BLaER1 treated with 17β-estradiol and CSF1 and Interleukin-3, amounts not matched to agents 10 nM and 100 nM (cell line): Measurements from ENCODE around the gene SVEP1.

ENCODE experiments used
- H3K27ac ChIP-seq, 11 experiments: shearing (Covaris generic); formaldehyde crosslinking; 2 replicates each; pipeline ENCODE4 v1.8.1; 2022
- H3K27me3 ChIP-seq, 11 experiments: shearing (Covaris generic); formaldehyde crosslinking; 2 replicates each; pipeline ENCODE4 v1.8.1; 2022
- H3K36me3 ChIP-seq, 11 experiments: shearing (Covaris generic); formaldehyde crosslinking; 2 replicates each; pipeline ENCODE4 v1.8.1; 2022
- H3K4me1 ChIP-seq, 10 experiments: shearing (Covaris generic); formaldehyde crosslinking; 2 replicates each; pipeline ENCODE4 v1.8.1; 2022
- H3K4me2 ChIP-seq, 11 experiments: shearing (Covaris generic); formaldehyde crosslinking; 2 replicates each; pipeline ENCODE4 v1.8.1; 2022
- H3K4me3 ChIP-seq, 10 experiments: shearing (Covaris generic); formaldehyde crosslinking; 2 replicates each; pipeline ENCODE4 v1.8.1; 2022
- H3K9ac ChIP-seq, 11 experiments: shearing (Covaris generic); formaldehyde crosslinking; 2 replicates each; pipeline ENCODE4 v1.8.1; 2022
- H3K9me3 ChIP-seq, 11 experiments: shearing (Covaris generic); formaldehyde crosslinking; replicated peaks in 1 of 11; 2 replicates each; pipeline ENCODE4 v1.8.1; 2022
- H4K20me1 ChIP-seq, 11 experiments: shearing (Covaris generic); formaldehyde crosslinking; 2 replicates each; pipeline ENCODE4 v1.8.1; 2022
- Cebpa-rat ChIP-seq, 11 experiments: shearing (Covaris generic); IDR thresholded peaks; 2 replicates each; pipeline ENCODE4 v1.8.1; 2022

The SVEP1 gene

GRCh38 chr9:110561826-110562225 lies 17.7 kb downstream of the SVEP1 start:
- TF ChIP-seq Cebpa-rat (IDR thresholded peaks at IDR 0.05) = no peak
- no peaks in the 10 kb centered on the region for H3K9me3 ChIP-seq
- H3K27ac ChIP-seq = no peak overlapping the region
- no peaks in the 10 kb centered on the region for H3K36me3 ChIP-seq
- no peak overlapping the region for H3K4me3 ChIP-seq
- H3K9ac ChIP-seq = no peak overlapping the region
- H3K27me3 ChIP-seq = no peaks in the 10 kb centered on the region
- no peak overlapping the region for H3K4me2 ChIP-seq
- no peaks in the 10 kb centered on the region for H3K4me1 ChIP-seq
- H4K20me1 ChIP-seq = no peaks in the 10 kb centered on the region

GRCh38 chr9:110559869-110560268 lies 19.7 kb downstream of the SVEP1 start:
- Histone ChIP-seq H3K27ac (no peak overlapping the region), H3K4me1 (no peaks in the 10 kb centered on the region), H3K4me2 (no peak overlapping the region), H3K9me3 (no peaks in the 10 kb centered on the region), H3K9ac (no peak overlapping the region), H3K4me3 (no peak overlapping the region), H4K20me1 (no peaks in the 10 kb centered on the region), H3K27me3 (no peaks in the 10 kb centered on the region), H3K36me3 (no peaks in the 10 kb centered on the region)
- no peak for TF ChIP-seq Cebpa-rat (IDR thresholded peaks at IDR 0.05)

DNA sequence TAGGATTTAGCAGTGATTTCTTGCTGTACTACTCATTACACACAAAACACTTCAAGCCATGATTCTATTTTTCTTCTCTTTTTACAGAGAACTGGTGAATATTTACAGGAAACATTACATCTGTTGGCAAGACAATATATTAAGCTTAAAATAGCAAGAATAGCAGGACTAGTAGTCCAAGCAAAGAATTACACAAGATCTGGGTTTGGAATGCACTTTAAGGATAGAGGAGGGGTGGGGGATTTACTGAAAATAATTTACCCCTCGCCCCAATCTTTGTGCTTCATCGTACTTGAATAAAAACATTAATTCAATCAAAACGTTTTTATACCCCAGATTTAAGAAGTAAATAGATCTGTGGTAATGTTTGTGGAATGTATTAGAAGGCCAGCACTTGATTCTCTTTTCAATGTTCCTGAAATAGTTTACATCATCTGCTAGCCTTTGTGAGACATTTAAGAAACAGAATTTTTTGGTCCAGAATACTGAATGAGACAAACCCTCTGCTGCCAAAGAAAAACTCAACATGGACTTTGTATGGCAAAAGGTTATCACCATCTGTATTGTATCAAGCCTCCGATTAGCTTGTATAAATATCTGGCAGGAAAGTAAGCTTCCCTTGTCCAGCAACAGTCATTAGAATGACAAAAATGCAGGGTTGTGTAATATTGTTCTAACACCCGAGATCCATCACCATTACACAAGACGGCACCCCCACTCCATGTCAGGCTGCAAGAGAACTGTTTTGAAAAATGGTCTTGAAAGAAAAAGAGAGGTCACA lies 23.8 kb downstream of the SVEP1 start:
- Histone ChIP-seq H4K20me1 (no peaks in the 10 kb centered on the region), H3K36me3 (no peaks in the 10 kb centered on the region), H3K27me3 (no peaks in the 10 kb centered on the region), H3K27ac (no peak overlapping the region), H3K4me2 (no peak overlapping the region), H3K4me1 (no peaks in the 10 kb centered on the region), H3K4me3 (no peak overlapping the region), H3K9ac (no peak overlapping the region), H3K9me3 (no peaks in the 10 kb centered on the region)
- no peak for TF ChIP-seq Cebpa-rat (IDR thresholded peaks at IDR 0.05)

DNA sequence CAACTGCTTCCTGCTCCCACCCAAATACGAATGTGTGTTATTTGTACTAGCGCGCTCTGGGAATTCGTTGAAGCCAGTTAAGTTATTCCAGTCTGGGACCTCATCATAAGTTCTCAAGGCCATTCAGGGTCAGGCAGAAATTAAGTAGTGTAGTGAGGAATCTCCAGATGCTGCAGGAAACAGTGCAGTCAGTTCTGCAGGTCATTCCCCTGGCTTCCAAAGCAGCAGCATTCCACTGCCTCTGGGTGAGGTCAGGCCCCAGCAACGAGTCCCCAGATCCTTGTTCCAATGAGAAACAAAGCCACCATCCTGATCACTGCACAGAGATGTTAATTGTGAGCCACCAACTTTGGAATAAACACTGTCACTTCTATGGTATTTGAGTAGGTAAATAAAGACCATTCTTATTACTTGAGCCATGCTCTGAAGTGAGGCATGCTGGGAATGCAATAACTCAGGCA lies 33.1 kb downstream of the SVEP1 start:
- no peak overlapping the region for H3K9ac ChIP-seq
- no peak overlapping the region for H3K27ac ChIP-seq
- H4K20me1 ChIP-seq = no peaks in the 10 kb centered on the region
- no peak overlapping the region for H3K4me2 ChIP-seq
- H3K27me3 ChIP-seq = no peaks in the 10 kb centered on the region
- no peaks in the 10 kb centered on the region for H3K36me3 ChIP-seq
- peaks cover 0 to 8% (median 5%) of the 10 kb centered on the region in 10 experiments; a peak in 7 of 20 replicates for H3K4me1 ChIP-seq
- no peak overlapping the region for H3K4me3 ChIP-seq
- no peak for TF ChIP-seq Cebpa-rat (IDR thresholded peaks at IDR 0.05)
- no peaks in the 10 kb centered on the region for H3K9me3 ChIP-seq

- no peak for TF ChIP-seq Cebpa-rat (IDR thresholded peaks at IDR 0.05)
Observed at GRCh38 chr9:110545705-110546104, 33.8 kb downstream of the SVEP1 start.

DNA sequence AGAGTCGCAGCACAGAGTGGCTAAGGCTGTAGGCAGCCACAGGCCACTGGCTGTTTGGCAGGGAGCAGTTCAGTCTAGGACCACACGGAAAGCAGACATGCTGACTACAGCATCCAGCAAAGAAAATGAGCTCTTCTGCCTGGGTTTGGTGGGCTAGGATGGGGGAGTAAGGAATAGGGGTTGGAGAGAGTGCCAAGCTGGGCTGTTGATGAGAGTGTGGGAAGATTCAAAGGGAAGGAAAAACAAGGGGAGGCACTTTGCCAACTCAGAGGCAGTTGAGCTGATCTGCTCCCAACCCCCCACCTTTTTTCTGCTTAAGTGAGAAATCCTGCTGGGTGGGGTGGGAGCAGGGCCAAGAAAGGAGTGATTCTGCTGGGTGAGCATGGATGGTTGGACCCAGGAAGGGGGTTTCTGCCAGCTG lies 35.9 kb downstream of the SVEP1 start:
- Histone ChIP-seq H3K4me3 (no peak overlapping the region), H3K36me3 (no peaks in the 10 kb centered on the region), H3K27ac (no peak overlapping the region), H4K20me1 (no peaks in the 10 kb centered on the region), H3K9me3 (no peaks in the 10 kb centered on the region), H3K4me1 (peaks cover 0 to 8% (median 5%) of the 10 kb centered on the region in 10 experiments; a peak in 7 of 20 replicates), H3K4me2 (peak overlapping the region in 5 of 11 experiments; percentile 14 to 35 (median 30); a peak in 7 of 22 replicates), H3K27me3 (no peaks in the 10 kb centered on the region), H3K9ac (no peak overlapping the region)
- TF ChIP-seq Cebpa-rat (IDR thresholded peaks at IDR 0.05) = no peak

More at GRCh38 chr9:110545705-110546104, 33.8 kb downstream of the SVEP1 start:
- H3K27me3 ChIP-seq = no peaks in the 10 kb centered on the region
- no peak overlapping the region for H3K9ac ChIP-seq
- peaks cover 0 to 8% (median 5%) of the 10 kb centered on the region in 10 experiments; a peak in 7 of 20 replicates for H3K4me1 ChIP-seq
- no peak overlapping the region for H3K27ac ChIP-seq
- no peak overlapping the region for H3K4me2 ChIP-seq
- no peaks in the 10 kb centered on the region for H4K20me1 ChIP-seq
- H3K4me3 ChIP-seq = no peak overlapping the region
- no peaks in the 10 kb centered on the region for H3K9me3 ChIP-seq
- no peaks in the 10 kb centered on the region for H3K36me3 ChIP-seq

DNA sequence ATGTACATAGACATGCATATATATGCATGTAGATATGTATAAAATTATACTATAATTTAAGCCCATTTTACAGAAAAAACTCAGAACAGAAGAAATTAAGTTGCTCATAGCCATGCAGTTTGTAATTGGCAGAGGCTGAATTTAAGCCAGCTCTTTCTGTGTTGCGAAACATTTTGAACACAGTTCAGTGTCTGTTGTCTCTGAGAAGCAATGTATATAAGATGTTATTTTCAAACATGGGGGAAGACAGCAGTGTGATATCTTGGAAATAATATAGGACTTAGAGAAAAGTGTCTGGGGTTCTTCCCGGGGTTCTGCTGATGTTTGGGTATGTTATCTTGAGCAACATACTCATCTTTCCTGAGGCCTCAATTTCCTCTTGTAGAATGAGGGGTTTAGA lies 37.6 kb downstream of the SVEP1 start:
- no peak overlapping the region for H3K4me3 ChIP-seq
- no peaks in the 10 kb centered on the region for H4K20me1 ChIP-seq
- peak in 1 of 11 experiments; percentile 22; a peak in 1 of 22 replicates for TF ChIP-seq Cebpa-rat (IDR thresholded peaks at IDR 0.05)
- no peak overlapping the region for H3K4me2 ChIP-seq
- no peaks in the 10 kb centered on the region for H3K9me3 ChIP-seq
- H3K9ac ChIP-seq = no peak overlapping the region
- peaks cover 0 to 8% (median 5%) of the 10 kb centered on the region in 10 experiments; a peak in 7 of 20 replicates for H3K4me1 ChIP-seq
- H3K36me3 ChIP-seq = no peaks in the 10 kb centered on the region
- H3K27ac ChIP-seq = no peak overlapping the region
- H3K27me3 ChIP-seq = no peaks in the 10 kb centered on the region

GRCh38 chr9:110538647-110539041 lies 40.9 kb downstream of the SVEP1 start:
- no peak for TF ChIP-seq Cebpa-rat (IDR thresholded peaks at IDR 0.05)
- no peak overlapping the region for H3K27ac ChIP-seq
- no peak overlapping the region for H3K4me2 ChIP-seq
- peaks cover 9 to 17% (median 12%) of the 10 kb centered on the region in 11 experiments; a peak in 18 of 22 replicates for H3K9me3 ChIP-seq
- no peak overlapping the region for H3K4me3 ChIP-seq
- H3K4me1 ChIP-seq = peaks cover 0 to 5% (median 4%) of the 10 kb centered on the region in 10 experiments; a peak in 7 of 20 replicates
- H4K20me1 ChIP-seq = no peaks in the 10 kb centered on the region
- no peaks in the 10 kb centered on the region for H3K36me3 ChIP-seq
- H3K27me3 ChIP-seq = no peaks in the 10 kb centered on the region
- no peak overlapping the region for H3K9ac ChIP-seq

GRCh38 chr9:110537841-110538646 lies 41.5 kb downstream of the SVEP1 start:
- Histone ChIP-seq H3K27me3 (no peaks in the 10 kb centered on the region), H3K4me1 (peaks cover 0 to under 1% (median 0%) of the 10 kb centered on the region in 10 experiments; a peak in 1 of 20 replicates)
- TF ChIP-seq Cebpa-rat (IDR thresholded peaks at IDR 0.05) = no peak

More at GRCh38 chr9:110537841-110538646, 41.5 kb downstream of the SVEP1 start:
- Histone ChIP-seq H3K27ac (no peak overlapping the region), H3K4me3 (no peak overlapping the region), H3K4me2 (no peak overlapping the region), H3K9me3 (peaks cover 9 to 22% (median 15%) of the 10 kb centered on the region in 11 experiments; a peak in 19 of 22 replicates), H3K9ac (no peak overlapping the region), H4K20me1 (no peaks in the 10 kb centered on the region), H3K36me3 (no peaks in the 10 kb centered on the region)
